GM23338 (cell line): ENCODE results near the gene PARD3.

Source experiments
- CREB1 ChIP-seq: fragments of 250-450 bp; sonication (Bioruptor Pico); IDR thresholded peaks from 2 replicates; pipeline ENCODE4 v1.5.0; 2020; ENCODE audit warnings: low read depth, mild to moderate bottlenecking, moderate library complexity
- CTCF ChIP-seq, 2 experiments: fragments of 200-600 bp in 1 of 2; sonication (generic) in 1 of 2; conservative IDR thresholded peaks; 2 replicates each; pipeline versions ENCODE4 v1.5.1 to v1.6.1; 2016 to 2017; ENCODE audit warnings: antibody characterized with exemption in 2 of 2, low read depth in 2 of 2, mild to moderate bottlenecking in 2 of 2, moderate library complexity in 1 of 2
- EZH2 ChIP-seq: fragments of 200-600 bp; sonication (generic); IDR thresholded peaks from one replicate; pipeline ENCODE4 v1.8.0; 2017; ENCODE audit warnings: antibody characterized with exemption, mild to moderate bottlenecking, low read depth; ENCODE audit not compliant: unreplicated experiment
- EZH2phosphoT487 ChIP-seq: fragments of 200-600 bp; sonication (generic); IDR thresholded peaks from one replicate; pipeline ENCODE4 v1.8.1; 2018; ENCODE audit warnings: antibody characterized with exemption; ENCODE audit not compliant: unreplicated experiment
- JUNB ChIP-seq: IDR thresholded peaks from one replicate; pipeline ENCODE4 v1.6.1; 2016; ENCODE audit warnings: antibody characterized with exemption; ENCODE audit not compliant: unreplicated experiment
- POLR2AphosphoS5 ChIP-seq: IDR thresholded peaks from 2 replicates; pipeline ENCODE4 v1.6.1; 2016; ENCODE audit warnings: antibody characterized with exemption, low read depth
- REST ChIP-seq: IDR thresholded peaks from one replicate; pipeline ENCODE4 v1.6.1; 2018; ENCODE audit warnings: antibody characterized with exemption; ENCODE audit not compliant: unreplicated experiment
- STAT1 ChIP-seq: IDR thresholded peaks from one replicate; pipeline ENCODE4 v1.6.1; 2016; ENCODE audit warnings: antibody characterized with exemption; ENCODE audit not compliant: unreplicated experiment
- ZNF114 ChIP-seq: fragments of 250-450 bp; sonication (Bioruptor Pico); IDR thresholded peaks from 2 replicates; pipeline ENCODE4 v1.5.0; 2020; ENCODE audit warnings: mild to moderate bottlenecking, moderate library complexity

- TF ChIP-seq POLR2AphosphoS5 (no peak), CTCF (conservative IDR thresholded peaks at IDR 0.05; ENCODE audit: low read depth in 2 of 2) (no peak), CREB1 (no peak), EZH2phosphoT487 (no peak), STAT1 (no peak), JUNB (no peak), EZH2 (no peak), ZNF114 (CRISPR knock-in tag) (no peak), REST (no peak)
These were observed 701.4 kb downstream of the PARD3 start for GRCh38 chr10:34113504-34114225.
